MCF 10A (cell line): ENCODE data around the gene PHYHD1. TPM values are rescaled to one million over a fixed set of nuclear protein-coding genes. Genes with fewer than 3 reads are reported as not detected.

Experiments used
- BruUV-seq: library from RNA; stranded (reverse); fragments of 400-500 nt; replicated peaks from 2 replicates; lab custom pipeline; 2021; lab: Mats Ljungman, UMichigan
- CTCF ChIA-PET: fragments of 300-600 bp; sonication (Branson Sonifier 250); formaldehyde crosslinking; extraction: SDS; loops from one replicate; lab custom pipeline; 2021; ENCODE audit warnings: antibody characterized with exemption, inconsistent platforms; lab: Yijun Ruan, JAX
- POLR2A ChIA-PET: fragments of 300-600, 350-650 bp; sonication (Branson Sonifier 250); formaldehyde crosslinking; extraction: SDS; loops from one replicate; lab custom pipeline; 2020; ENCODE audit warnings: antibody characterized with exemption, inconsistent platforms; lab: Yijun Ruan, JAX
- DNase-seq: peaks from one replicate; pipeline ENCODE4 v3.0.0-alpha.2; 2018; ENCODE audit not compliant: unreplicated experiment
- H3K27ac Mint-ChIP-seq: one replicate; pipeline ENCODE4 v1.8.0; 2022; ENCODE audit warnings: mild to moderate bottlenecking, low read depth, mixed read lengths; ENCODE audit not compliant: unreplicated experiment
- H3K27me3 Mint-ChIP-seq: one replicate; pipeline ENCODE4 v1.8.0; 2022; ENCODE audit warnings: mixed read lengths; ENCODE audit not compliant: insufficient read depth, unreplicated experiment
- H3K36me3 Mint-ChIP-seq: one replicate; pipeline ENCODE4 v1.8.0; 2022; ENCODE audit warnings: mild to moderate bottlenecking, moderate library complexity, mixed read lengths; ENCODE audit not compliant: insufficient read depth, unreplicated experiment
- H3K4me1 Mint-ChIP-seq: one replicate; pipeline ENCODE4 v1.8.0; 2022; ENCODE audit warnings: mixed read lengths; ENCODE audit not compliant: insufficient read depth, unreplicated experiment
- H3K4me3 Mint-ChIP-seq: one replicate; pipeline ENCODE4 v1.8.0; 2022; ENCODE audit warnings: mild to moderate bottlenecking, moderate library complexity, mixed read lengths; ENCODE audit not compliant: unreplicated experiment
- H3K9me3 Mint-ChIP-seq: one replicate; pipeline ENCODE4 v1.8.0; 2022; ENCODE audit warnings: mixed read lengths; ENCODE audit not compliant: unreplicated experiment
- intact Hi-C: fragments of 100-400 bp; cut with micrococcal nuclease; formaldehyde crosslinking; loops from 2 replicates; pipeline ENCODE4 v1.14.1; 2022
- total RNA-seq: library from RNA; stranded (reverse); gene quantifications from 2 replicates; pipeline ENCODE4 v1.2.3, GENCODE V29; 2022
- TF ChIP-seq, protein P1 (sequence below): fragments of 200-600 bp; IDR thresholded peaks from one replicate; pipeline ENCODE4 v1.8.0; 2022; ENCODE audit warnings: antibody characterized with exemption, mild to moderate bottlenecking; ENCODE audit not compliant: unreplicated experiment

The PHYHD1 gene
- total RNA-seq, 1 experiment from 2014 or later: 0.70 TPM

DNA sequence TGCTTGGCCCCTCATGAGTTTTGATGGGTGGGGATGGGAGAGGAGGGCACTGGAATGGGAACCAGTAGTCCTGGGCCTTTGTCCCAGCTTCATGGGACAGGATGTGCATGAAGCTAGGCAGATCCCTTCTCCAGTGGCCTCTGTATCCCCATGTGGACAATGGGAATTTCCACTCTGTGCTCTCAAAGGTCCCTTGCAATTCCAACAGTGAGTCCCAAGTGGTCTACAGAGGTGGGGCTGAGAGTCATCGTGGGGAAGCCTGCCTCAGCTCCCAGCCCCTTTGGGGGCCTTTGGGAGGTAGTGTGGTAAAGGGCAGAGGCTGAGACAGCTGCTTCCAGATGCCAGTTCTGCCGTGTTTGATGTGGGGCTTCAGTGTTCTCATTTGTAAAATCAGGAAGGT is 1.9 kb upstream of the PHYHD1 start:
- ChIA-PET CTCF (interaction anchor here (0.6 to 2.5 kb wide), 5 partner anchors 10 to 1603 kb away, joined by 3 to 17 read pairs (median 3); no protein-coding TSS in a partner anchor), POLR2A (no interaction called here)
- H3K36me3 Mint-ChIP-seq: peaks cover 26% of the 10 kb centered on the region
- H3K4me3 Mint-ChIP-seq: no peak overlapping the region
- peak overlapping the region; percentile 76 for H3K27ac Mint-ChIP-seq
- BruUV-seq: no TSS peak
- no peaks in the 10 kb centered on the region for H3K9me3 Mint-ChIP-seq
- intact Hi-C loops: no loop called here
- DNase-seq: no peak
- TF ChIP-seq, protein P1, sequence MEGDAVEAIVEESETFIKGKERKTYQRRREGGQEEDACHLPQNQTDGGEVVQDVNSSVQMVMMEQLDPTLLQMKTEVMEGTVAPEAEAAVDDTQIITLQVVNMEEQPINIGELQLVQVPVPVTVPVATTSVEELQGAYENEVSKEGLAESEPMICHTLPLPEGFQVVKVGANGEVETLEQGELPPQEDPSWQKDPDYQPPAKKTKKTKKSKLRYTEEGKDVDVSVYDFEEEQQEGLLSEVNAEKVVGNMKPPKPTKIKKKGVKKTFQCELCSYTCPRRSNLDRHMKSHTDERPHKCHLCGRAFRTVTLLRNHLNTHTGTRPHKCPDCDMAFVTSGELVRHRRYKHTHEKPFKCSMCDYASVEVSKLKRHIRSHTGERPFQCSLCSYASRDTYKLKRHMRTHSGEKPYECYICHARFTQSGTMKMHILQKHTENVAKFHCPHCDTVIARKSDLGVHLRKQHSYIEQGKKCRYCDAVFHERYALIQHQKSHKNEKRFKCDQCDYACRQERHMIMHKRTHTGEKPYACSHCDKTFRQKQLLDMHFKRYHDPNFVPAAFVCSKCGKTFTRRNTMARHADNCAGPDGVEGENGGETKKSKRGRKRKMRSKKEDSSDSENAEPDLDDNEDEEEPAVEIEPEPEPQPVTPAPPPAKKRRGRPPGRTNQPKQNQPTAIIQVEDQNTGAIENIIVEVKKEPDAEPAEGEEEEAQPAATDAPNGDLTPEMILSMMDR: no peak
- peaks cover 20% of the 10 kb centered on the region for H3K4me1 Mint-ChIP-seq
- H3K27me3 Mint-ChIP-seq: no peaks in the 10 kb centered on the region

DNA sequence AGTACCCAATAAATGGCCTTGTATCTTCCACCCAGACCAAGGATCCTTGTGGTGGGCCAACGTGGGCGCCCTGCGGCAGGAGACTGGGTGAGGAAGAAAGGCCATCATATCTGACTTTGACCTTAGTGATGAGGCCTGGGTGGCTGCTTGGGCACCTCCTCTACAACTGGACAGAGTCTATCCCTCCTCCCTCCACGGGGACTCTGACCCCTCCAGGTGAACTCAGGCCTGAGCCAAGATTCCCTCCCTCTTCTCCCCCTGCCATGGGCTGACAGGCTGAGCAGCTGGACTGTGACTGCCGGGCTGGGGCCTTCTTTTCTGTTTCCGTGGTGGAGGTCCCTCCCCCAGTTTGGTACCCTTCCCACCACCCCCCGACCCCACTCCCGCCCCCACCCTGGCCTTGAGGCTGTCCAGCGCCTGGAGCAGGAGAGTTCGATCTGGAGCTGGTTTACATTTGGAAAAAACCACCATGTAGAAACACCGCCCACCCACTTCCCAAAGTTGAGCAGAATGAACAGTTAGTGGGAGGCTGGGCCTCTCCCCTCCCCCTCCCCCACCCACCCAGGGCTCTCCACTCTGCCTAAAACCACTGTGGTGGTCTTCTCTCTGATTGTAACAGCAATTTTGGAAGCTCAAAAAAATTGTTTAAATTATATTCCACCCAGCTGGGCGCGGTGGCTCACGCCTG is 1.2 kb upstream of the PHYHD1 start:
- H3K4me1 Mint-ChIP-seq: peaks cover 20% of the 10 kb centered on the region
- peaks cover 27% of the 10 kb centered on the region for H3K36me3 Mint-ChIP-seq
- H3K27me3 Mint-ChIP-seq: no peaks in the 10 kb centered on the region
- ChIA-PET CTCF (interaction anchor here (0.6 to 2.5 kb wide), 3 partner anchors 9 to 23 kb away, joined by 3 to 17 read pairs (median 4); no protein-coding TSS in a partner anchor), POLR2A (interaction anchor here (1.2 kb wide), 1 partner anchor 27 kb away, joined by 7 read pairs; no protein-coding TSS in a partner anchor)
- H3K4me3 Mint-ChIP-seq: no peak overlapping the region
- peak overlapping the region; percentile 76 for H3K27ac Mint-ChIP-seq
- no peaks in the 10 kb centered on the region for H3K9me3 Mint-ChIP-seq
- intact Hi-C loops: no loop called here
- TF ChIP-seq, protein P1: no peak
- BruUV-seq: no TSS peak
- DNase-seq: no peak

DNA sequence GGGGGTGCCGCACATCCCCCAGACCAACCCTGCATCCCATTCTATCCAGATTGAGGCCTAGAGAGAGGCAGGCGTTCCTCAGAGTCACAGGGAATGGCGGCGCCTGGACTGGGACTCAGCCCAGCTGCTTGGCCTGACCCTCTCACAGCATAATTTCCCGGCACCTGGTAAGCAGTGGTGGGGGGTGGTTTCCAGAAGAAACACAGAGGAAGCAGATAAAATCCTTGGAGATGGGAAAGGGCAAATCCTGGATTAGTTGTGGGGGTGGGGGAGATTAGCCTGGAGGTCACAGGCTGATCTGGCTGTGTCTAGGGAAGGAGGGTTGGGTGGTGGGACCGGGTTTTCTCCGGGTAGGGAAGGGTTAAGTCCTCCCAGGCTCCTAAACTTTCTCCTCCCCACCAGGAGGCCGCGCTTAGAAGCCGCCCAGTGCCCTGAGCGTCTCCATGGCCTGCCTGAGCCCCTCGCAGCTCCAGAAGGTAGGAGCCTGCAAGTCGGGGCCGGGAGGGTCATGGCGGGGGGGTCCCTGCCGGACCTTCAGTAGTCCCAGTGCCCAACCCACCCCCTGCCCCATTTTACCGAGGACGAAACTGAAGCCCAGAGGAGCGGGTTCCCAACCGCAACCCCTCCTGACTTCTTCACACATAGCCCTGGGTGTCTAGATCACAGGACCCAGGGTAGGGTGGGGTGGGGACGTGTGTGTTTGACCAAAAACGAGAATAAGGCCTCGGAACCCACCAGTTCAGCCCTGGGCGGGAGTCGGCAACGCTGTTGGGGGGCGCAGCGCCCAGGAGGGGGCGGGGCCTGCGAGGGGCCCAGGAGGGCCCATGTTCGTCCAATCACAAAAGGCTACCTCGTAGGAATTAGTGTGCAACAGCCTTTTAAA is 1.3 kb downstream of the PHYHD1 start:
- Mint-ChIP-seq H3K9me3 (no peaks in the 10 kb centered on the region), H3K27me3 (no peaks in the 10 kb centered on the region), H3K4me1 (peaks cover 14% of the 10 kb centered on the region), H3K36me3 (peaks cover 23% of the 10 kb centered on the region), H3K27ac (no peak overlapping the region), H3K4me3 (no peak overlapping the region)
- intact Hi-C loops: no loop called here
- TF ChIP-seq, protein P1: no peak
- DNase-seq: no peak
- ChIA-PET POLR2A (interaction anchor here (0.9 kb wide), 1 partner anchor 39 kb away, joined by 4 read pairs; no protein-coding TSS in a partner anchor), CTCF (interaction anchor here (0.8 to 10.2 kb wide), 3 partner anchors 10 to 58 kb away, joined by 3 to 172 read pairs (median 4); no protein-coding TSS in a partner anchor)
- no TSS peak for BruUV-seq
